ENCODE data around the gene NLN.

DNA sequence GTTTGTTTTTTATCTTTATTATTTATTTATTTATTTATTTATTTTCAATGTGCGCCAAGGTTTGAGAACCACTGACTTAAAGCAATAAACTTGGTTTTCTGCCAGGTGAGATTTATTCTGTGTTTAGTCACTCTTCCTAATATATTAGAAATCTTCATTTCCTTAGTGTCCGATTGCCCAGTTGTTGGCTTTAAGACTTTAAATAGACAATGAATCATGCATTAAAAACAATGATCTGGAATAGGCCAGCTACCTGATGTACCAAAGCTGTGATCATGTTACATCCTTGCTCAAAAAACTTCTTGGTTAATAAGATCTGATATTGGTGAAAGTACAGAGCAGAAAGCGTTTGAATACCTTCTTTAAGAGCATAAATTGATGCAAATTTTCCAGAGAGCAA, 152.2 kb downstream of the NLN start:
- TF ChIP-seq EP300 (IDR thresholded peaks at IDR 0.05; ENCODE audit: low read depth), result no peak
- no peak for TF ChIP-seq POLR2A (IDR thresholded peaks at IDR 0.05)
